PC-9 (cell line): Measurements from ENCODE around the gene MYO3B. TPM values are rescaled to one million over a fixed set of nuclear protein-coding genes. Genes with fewer than 3 reads are reported as not detected.
A peak's percentile ranks its signal among the peaks of the same experiment; 100 is the strongest.

Source experiments
- BruUV-seq: library from RNA; stranded (reverse); fragments of 400-500 nt; replicated peaks from 2 replicates; lab custom pipeline; 2021; lab: Mats Ljungman, UMichigan
- CTCF ChIA-PET: fragments of 300-600 bp; sonication (Branson Sonifier 250); formaldehyde crosslinking; loops from one replicate; lab custom pipeline; 2022; ENCODE audit warnings: antibody characterized with exemption; lab: Charles Lee
- POLR2A ChIA-PET: fragments of 300-600 bp; sonication (Branson Sonifier 250); formaldehyde crosslinking; loops from one replicate; lab custom pipeline; 2022; ENCODE audit warnings: antibody characterized with exemption; ENCODE audit not compliant: unreplicated experiment; lab: Charles Lee
- DNase-seq, 2 experiments: peaks; one replicate each; pipeline versions ENCODE4 v3.0.0 to v3.0.0-alpha.2; 2015 to 2022; ENCODE audit warnings: mixed read lengths in 1 of 2
- H2AFZ ChIP-seq: fragments of 200-600 bp; sonication (generic); 2 replicates; pipeline ENCODE4 v1.8.1; 2017; ENCODE audit warnings: antibody characterized with exemption
- H3F3A ChIP-seq: fragments of 200-600 bp; sonication (generic); 2 replicates; pipeline ENCODE4 v1.8.1; 2017; ENCODE audit warnings: antibody characterized with exemption, mild to moderate bottlenecking, low read depth; ENCODE audit not compliant: insufficient read depth
- H3K27ac ChIP-seq: fragments of 200-600 bp; sonication (generic); 2 replicates; pipeline ENCODE4 v1.6.1; 2016; ENCODE audit warnings: mixed run types
- H3K27me3 ChIP-seq: fragments of 200-600 bp; sonication (generic); 2 replicates; pipeline ENCODE4 v1.6.1; 2016; ENCODE audit warnings: low read depth, mixed run types; ENCODE audit not compliant: insufficient read depth
- H3K36me3 ChIP-seq: fragments of 200-600 bp; sonication (generic); 2 replicates; pipeline ENCODE4 v1.6.1; 2016; ENCODE audit warnings: low read depth, mixed run types
- H3K4me1 ChIP-seq: fragments of 200-600 bp; sonication (generic); replicated peaks from 2 replicates; pipeline ENCODE4 v1.6.1; 2016; ENCODE audit warnings: mixed run types; ENCODE audit not compliant: insufficient read depth
- H3K4me2 ChIP-seq: fragments of 200-600 bp; sonication (generic); 2 replicates; pipeline ENCODE4 v1.6.1; 2017; ENCODE audit warnings: mixed run types
- H3K4me3 ChIP-seq: fragments of 200-600 bp; sonication (generic); 2 replicates; pipeline ENCODE4 v1.6.1; 2016; ENCODE audit warnings: mixed run types
- H3K79me2 ChIP-seq: fragments of 200-600 bp; sonication (generic); 2 replicates; pipeline ENCODE4 v1.6.1; 2017; ENCODE audit warnings: low read depth, mixed run types
- H3K9me2 ChIP-seq: fragments of 200-600 bp; sonication (generic); 2 replicates; pipeline ENCODE4 v1.8.1; 2017; ENCODE audit warnings: mild to moderate bottlenecking; ENCODE audit not compliant: insufficient read depth
- H3K9me3 ChIP-seq: fragments of 200-600 bp; sonication (generic); 2 replicates; pipeline ENCODE4 v1.8.1; 2016; ENCODE audit warnings: low read depth; ENCODE audit not compliant: insufficient read depth
- H4K20me1 ChIP-seq: fragments of 200-600 bp; sonication (generic); 2 replicates; pipeline ENCODE4 v1.8.1; 2017; ENCODE audit not compliant: insufficient read depth
- EZH2 ChIP-seq: fragments of 200-600 bp; sonication (generic); IDR thresholded peaks from 2 replicates; pipeline ENCODE4 v1.8.0; 2017; ENCODE audit warnings: antibody characterized with exemption, low read depth
- intact Hi-C: fragments of 100-400 bp; cut with micrococcal nuclease; formaldehyde crosslinking; loops from one replicate; pipeline ENCODE4 v1.10.0; 2022; ENCODE audit not compliant: unreplicated experiment
- total RNA-seq: library from RNA; stranded (reverse); gene quantifications from 2 replicates; pipeline ENCODE4 v1.2.3, GENCODE V29; 2021
- TF ChIP-seq, protein P1 (sequence below): fragments of 200-600 bp; sonication (generic); conservative IDR thresholded peaks from 2 replicates; pipeline ENCODE4 v1.6.1; 2017; ENCODE audit warnings: mixed run types, antibody characterized with exemption, mild to moderate bottlenecking, moderate library complexity

The MYO3B gene
- total RNA-seq, 1 experiment from 2014 or later = 5.3 TPM

DNA sequence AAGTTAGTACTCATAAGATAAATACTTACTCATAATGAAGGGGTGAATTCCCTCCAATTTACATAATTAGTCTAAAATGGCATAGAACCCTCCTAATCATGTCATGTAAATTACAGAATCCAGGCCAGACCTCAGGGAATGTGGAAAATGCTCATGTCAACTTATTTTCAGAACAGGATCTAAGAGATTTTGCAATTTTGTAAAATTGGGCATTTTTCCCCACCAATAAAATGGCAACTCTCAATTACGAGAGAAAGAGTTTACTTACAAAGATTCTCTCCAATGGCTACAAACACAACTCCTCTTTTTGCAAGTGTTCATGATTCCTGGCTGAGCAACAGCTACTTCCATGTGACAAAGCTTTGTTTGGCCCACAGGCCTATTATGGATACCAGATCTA, 503.4 kb downstream of the MYO3B start:
- ChIA-PET POLR2A (no interaction called here), CTCF (no interaction called here)
- H3K4me3 ChIP-seq = no peak overlapping the region
- H3K4me1 ChIP-seq = no peaks in the 10 kb centered on the region
- H3K36me3 ChIP-seq = no peaks in the 10 kb centered on the region
- H2AFZ ChIP-seq = no peak overlapping the region
- intact Hi-C loops = no loop called here
- no peak overlapping the region for H3K4me2 ChIP-seq
- H3K9me3 ChIP-seq = no peaks in the 10 kb centered on the region
- no peaks in the 10 kb centered on the region for H3K79me2 ChIP-seq
- no peak overlapping the region for H3K27ac ChIP-seq
- no TSS peak for BruUV-seq
- no peaks in the 10 kb centered on the region for H4K20me1 ChIP-seq
- no peaks in the 10 kb centered on the region for H3K27me3 ChIP-seq
- no peak for DNase-seq
- H3K9me2 ChIP-seq = no peaks in the 10 kb centered on the region
- no peaks in the 10 kb centered on the region for H3F3A ChIP-seq
- TF ChIP-seq, protein P1, sequence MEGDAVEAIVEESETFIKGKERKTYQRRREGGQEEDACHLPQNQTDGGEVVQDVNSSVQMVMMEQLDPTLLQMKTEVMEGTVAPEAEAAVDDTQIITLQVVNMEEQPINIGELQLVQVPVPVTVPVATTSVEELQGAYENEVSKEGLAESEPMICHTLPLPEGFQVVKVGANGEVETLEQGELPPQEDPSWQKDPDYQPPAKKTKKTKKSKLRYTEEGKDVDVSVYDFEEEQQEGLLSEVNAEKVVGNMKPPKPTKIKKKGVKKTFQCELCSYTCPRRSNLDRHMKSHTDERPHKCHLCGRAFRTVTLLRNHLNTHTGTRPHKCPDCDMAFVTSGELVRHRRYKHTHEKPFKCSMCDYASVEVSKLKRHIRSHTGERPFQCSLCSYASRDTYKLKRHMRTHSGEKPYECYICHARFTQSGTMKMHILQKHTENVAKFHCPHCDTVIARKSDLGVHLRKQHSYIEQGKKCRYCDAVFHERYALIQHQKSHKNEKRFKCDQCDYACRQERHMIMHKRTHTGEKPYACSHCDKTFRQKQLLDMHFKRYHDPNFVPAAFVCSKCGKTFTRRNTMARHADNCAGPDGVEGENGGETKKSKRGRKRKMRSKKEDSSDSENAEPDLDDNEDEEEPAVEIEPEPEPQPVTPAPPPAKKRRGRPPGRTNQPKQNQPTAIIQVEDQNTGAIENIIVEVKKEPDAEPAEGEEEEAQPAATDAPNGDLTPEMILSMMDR = no peak
- TF ChIP-seq EZH2 = no peak

DNA sequence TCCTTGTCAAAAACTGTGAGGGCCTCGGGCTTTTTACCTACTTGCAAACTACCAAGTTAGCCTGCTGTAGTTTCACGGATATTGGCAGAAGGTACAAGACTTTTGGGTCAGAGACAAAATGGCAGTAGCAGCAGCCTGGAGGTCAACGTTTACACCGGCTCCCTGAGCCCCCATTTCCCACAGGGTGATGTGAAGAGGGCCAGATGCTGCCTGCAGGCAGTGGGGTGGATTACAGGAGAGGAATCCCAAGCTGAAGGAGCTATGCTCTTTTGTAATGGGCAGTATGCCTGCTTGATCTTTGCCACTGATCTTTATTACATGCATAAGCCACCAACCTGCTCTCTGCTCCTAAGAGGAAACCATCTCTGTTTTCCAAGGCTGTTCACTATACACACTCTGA, 507.6 kb downstream of the MYO3B start:
- Histone ChIP-seq H3F3A (no peaks in the 10 kb centered on the region), H3K27ac (no peak overlapping the region), H3K4me3 (no peak overlapping the region), H3K79me2 (no peaks in the 10 kb centered on the region), H3K9me3 (no peaks in the 10 kb centered on the region), H4K20me1 (no peaks in the 10 kb centered on the region), H3K4me2 (no peak overlapping the region), H3K27me3 (no peaks in the 10 kb centered on the region), H3K36me3 (no peaks in the 10 kb centered on the region), H3K9me2 (no peaks in the 10 kb centered on the region), H3K4me1 (no peaks in the 10 kb centered on the region), H2AFZ (no peak overlapping the region)
- intact Hi-C loops = no loop called here
- TF ChIP-seq, protein P1 = no peak
- TF ChIP-seq EZH2 = no peak
- POLR2A ChIA-PET = no interaction called here
- CTCF ChIA-PET = no interaction called here
- BruUV-seq = no TSS peak
- DNase-seq = no peak

DNA sequence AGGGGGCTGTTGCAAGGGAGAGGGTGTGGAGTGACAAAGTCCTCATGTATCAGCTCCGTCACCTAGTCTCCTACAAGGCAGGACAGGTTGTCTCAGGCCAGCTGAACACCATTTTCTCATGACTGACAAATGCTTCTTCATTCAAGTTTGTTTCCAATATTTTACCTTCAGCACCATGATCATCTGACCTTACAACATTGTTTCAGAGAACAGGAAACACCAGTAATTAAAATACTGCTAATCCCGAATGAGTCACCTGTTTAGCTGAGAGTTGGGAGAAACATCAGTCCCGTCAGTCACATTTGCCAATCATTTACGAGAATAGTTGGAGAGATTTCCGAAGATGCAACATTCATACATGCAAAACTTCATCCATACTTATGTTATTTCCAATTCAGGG, 511.5 kb downstream of the MYO3B start:
- no peaks in the 10 kb centered on the region for H4K20me1 ChIP-seq
- no peak overlapping the region for H3K4me2 ChIP-seq
- peak in 1 of 2 experiments; percentile 51 for DNase-seq
- no peak overlapping the region for H3K4me3 ChIP-seq
- H3K9me2 ChIP-seq = no peaks in the 10 kb centered on the region
- H3K27me3 ChIP-seq = no peaks in the 10 kb centered on the region
- no TSS peak for BruUV-seq
- CTCF ChIA-PET = no interaction called here
- H2AFZ ChIP-seq = no peak overlapping the region
- TF ChIP-seq, protein P1 = no peak
- no peak for TF ChIP-seq EZH2
- no peak overlapping the region for H3K27ac ChIP-seq
- H3F3A ChIP-seq = no peaks in the 10 kb centered on the region
- POLR2A ChIA-PET = no interaction called here
- no peaks in the 10 kb centered on the region for H3K4me1 ChIP-seq
- H3K79me2 ChIP-seq = no peaks in the 10 kb centered on the region
- no peaks in the 10 kb centered on the region for H3K9me3 ChIP-seq
- intact Hi-C loops = no loop called here
- H3K36me3 ChIP-seq = no peaks in the 10 kb centered on the region
